CD1c-positive myeloid dendritic cell (primary cell): ENCODE data around the gene ITIH6.
"Not testable (repeated sequence)": the region's sequence is repeated elsewhere in the genome, so short reads cannot be mapped to it uniquely, and the experiment has no call there.

Experiments used
- DNase-seq: peaks from one replicate; pipeline ENCODE4 v3.0.0-alpha.2; 2016; ENCODE audit errors: extremely low spot score

Gene ITIH6

DNA sequence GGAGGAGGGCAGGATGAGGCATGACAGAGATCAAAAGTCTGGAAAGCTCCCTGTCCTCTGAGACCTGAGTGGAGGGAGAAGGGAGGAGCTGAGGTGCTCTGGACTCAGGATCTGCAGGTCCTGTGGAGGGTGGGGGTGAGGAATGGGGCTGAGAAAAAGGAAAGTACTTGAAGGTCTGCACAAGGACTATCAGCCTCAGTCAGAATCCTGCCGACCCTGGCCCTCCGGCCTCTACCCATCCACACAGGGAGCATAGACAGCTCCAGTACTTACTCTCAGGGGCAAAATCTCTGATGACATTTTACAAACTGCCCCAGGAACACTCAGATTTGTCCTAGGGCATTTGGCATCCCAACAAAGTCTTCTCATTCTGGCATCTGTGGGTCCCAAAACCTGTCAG, 991 bp upstream of the ITIH6 start:
- no peak for DNase-seq

DNA sequence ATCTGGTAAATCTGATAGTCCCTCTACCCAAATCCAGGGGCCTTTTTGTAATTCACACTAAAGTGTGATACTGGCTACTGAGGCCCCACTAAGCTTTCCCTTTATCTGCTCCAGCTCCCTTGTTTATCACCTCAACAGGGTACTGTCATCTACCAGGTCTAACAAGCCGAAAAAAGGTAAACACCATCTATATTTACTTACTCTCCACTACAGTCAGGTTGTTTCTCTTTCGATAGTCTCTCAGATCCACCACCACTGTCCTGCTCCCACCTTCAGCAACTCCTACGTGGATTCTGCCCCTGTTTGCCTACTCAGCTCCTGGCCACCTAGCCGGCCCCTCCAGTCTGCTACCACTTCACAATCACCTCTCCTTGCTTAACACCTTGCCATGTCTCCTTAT, 3.3 kb downstream of the ITIH6 start:
- no peak for DNase-seq

DNA sequence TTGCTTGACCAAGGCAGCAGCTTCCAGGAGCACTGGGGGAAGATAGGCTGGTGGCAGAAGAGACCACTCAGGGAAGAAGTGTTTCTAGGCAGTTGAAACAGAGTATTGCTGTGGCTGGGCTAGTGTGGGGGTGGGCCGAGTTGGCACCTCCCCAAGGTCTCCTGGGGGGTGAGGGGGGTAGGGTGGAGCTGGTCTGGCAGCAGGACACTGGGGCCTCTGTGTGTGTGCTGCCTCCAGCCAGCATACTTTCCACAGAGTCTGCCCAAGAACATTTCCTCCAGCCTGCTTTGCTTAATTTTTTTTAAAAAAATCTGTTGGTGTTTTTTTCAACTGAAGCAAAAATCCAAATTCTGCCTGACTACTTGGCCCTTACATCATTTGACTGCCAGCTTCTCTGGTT, 4.0 kb downstream of the ITIH6 start:
- DNase-seq, result no peak

DNA sequence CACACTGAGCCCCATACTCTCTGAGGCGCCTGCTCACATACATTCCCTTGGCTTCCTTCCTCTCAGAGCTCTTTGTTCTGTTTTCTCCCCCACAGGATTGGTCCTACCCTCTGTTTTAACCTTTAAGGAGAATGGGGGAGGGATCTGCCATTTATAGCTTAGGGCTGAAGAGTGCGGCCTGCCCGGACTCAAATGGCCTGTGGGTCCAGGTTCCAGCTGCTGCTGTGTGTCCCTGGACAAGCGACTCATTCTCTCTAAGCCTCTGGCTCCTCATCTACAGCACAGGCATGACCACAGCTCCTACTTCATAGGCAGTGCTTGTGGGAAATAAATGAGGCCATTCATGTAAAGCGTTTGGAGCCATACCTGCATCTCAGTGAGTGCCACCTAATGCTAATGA, 8.7 kb downstream of the ITIH6 start:
- DNase-seq, result not testable (repeated sequence)

DNA sequence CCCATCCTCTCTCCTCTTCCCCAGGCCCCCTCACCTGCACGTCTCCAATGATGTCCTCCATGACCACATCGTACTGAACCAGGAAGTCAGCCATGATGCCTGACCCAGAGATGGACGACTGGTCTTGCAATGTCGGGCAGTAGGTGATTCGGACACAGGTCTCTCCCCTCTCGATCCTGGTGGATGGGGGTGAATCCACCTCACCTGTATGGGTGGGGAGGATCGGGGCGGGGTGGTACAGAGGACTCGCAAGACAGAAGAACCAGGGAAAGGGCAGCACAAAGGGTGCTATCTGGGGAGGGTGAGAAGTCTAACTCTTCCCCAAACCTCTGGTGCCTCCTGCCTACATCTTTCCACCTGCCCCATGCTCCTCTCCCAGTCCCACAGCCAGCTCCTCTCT, 9.6 kb downstream of the ITIH6 start:
- no peak for DNase-seq

DNA sequence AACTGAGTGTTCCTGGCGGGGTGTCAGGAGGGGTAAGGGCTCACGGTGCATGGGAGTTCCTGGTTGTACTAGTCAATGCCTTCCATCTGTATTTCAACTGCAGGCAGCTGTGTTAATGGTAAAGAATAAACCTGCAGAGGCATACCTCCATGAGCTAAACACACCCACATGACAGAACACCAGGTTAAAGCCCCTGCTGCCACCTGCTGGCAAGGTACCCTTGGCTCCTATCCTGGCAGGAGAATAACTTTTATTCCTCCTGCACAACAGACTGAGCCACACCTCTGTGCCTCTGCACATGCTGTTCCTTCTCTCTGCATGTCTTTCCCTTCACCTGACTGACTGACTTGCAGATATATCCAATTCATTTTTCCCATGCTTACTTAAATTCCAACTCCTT, 11.1 kb downstream of the ITIH6 start:
- no peak for DNase-seq

DNA sequence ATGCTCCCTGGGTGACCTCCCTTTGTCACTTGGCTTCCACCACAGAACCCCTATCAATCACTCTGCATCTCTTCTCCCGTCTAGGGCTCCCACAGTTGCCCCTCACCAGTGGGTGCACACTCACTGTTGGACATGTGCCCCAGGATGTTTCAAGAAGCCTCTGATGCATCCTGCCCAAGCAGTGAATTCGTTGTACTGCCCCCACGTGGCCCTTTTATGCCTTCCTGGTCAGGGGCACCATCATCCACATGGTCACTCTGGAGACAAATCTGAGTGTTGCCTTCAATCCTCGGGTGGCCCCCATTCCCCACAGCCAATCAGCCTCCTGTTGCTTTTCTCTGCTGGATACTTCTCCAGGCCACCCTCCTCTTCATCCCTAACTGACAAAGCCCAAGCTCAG, 12.2 kb downstream of the ITIH6 start:
- DNase-seq, result no peak

DNA sequence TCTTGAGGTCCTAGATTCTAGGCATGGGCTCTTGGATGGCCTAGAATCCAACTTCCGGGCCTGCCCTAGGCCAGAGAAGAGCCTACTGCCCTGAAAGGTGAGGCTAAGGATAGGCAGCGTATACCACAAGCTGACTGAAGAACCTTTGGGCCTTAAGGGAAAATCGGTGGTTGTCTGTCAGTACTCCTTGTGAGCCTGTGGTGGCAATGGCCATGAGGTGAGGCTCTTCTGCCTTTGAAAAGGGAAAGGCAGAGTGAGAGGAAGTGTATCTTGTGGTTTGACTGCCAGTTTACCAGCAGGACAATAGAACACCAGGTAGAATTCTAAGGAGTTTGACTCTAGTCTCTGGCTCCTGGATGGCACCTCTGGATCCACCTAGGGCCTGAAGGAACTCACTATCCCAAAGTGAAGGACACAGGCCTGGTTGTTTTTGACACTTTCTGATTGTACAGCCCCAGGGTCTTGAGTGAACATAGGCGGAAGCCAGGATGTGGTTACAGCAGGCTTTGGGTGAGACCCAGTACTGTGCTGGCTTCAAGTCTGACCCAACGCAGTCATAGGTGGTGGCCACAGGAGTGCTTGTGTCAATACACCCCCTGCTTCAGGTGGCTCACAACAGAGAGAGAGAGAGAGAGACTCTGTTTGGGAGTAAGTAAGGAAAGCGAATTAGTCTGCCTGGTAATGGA, 20.9 kb downstream of the ITIH6 start:
- no peak for DNase-seq

DNA sequence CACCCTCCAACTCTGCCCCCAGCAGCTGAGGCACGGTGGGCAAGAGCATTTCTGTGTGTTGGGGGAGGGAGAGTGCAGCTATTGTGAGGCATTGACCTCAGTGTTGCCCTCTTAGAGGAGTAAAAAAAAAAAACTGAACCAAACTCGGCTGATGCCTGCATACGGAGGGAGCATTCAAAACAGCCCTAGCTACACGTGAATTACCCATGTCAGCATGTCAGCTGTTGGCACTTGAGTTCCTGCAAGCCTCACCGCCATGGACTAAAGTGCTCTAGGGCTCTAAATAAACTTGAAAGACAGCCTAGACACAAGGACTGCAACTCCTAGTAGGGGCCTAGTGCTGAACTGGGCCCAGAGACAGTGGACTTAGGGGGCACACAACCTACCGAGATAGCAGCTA, 22.0 kb downstream of the ITIH6 start:
- no peak for DNase-seq

DNA sequence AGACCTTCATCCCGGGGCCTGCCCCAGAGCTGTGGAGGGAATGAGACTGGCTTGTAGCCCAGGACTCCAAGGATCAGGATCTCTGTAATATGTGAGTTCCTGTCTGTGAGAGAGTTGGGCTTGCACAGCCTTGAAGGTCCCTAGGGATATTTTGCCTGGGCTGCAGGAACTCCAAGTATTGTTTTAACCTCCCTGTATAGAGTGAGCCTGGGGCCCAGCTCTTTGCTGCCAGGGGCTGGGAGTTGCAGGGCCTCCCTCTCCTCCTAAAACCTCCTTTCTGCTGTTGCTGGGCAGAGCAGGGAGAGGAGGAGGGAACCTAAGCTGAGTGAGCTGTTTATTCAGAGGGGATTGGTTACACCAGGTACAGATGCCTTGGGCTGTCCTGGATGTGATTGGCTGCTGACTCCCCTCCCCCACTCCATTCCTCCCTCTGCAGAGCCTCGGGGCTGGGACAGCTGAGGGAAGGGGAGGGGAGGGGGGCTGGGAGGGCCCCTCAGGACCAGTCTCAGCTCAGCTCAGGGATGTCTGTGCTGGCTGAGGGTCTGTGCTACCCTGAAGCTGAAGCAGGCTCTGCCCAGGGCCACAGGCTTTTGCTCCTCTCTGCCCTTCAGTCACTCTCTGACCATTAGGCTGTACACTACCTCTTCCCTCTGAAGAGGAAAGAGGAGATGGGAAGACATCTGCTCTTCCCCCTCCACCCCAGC, 23.5 kb downstream of the ITIH6 start:
- not testable (repeated sequence) for DNase-seq

DNA sequence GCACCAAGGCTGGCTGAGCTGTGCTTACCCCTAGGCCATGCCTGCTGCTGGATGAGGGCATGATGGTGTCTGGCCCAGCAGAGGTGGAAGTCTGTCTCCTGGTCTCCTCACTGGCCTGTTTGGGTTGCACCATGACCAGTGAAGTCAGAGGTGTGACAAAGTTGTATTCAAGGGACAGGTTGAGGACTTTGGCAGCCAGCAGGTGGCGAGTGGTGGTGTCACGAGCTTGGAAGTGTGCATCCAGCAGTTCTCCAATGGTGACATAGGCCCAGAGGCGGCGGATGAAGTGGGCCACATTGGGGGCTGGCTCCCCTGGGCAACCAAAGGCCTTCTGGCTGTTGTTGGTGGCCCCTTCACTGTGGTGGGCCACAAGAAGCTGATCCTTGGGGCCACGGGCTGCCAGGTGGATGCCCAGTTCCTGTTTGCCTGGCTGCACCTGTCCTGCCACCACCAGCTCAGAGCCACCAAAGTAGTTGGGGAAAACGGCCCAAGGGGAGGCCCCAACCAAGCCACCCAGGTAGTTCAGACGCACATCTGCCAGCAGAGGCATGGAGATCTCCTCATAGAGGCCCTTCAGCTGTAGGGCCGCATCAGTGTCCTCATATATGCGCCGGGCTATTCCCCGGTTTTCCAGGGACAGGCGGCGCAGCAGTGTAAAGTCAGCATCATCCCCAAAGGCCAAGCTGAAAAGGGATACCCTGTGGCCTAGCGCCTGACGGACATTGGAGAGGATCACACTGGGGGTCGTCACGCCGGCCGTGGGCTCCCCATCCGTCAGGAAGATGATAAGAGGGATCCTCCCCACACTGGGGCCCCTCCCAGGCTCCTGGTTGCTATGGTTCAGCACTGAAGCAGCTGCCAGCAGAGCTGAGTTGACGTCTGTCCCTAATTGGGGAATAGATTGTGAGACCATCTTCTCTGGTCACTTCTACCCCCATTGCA, 39.7 kb downstream of the ITIH6 start:
- DNase-seq, result no peak

DNA sequence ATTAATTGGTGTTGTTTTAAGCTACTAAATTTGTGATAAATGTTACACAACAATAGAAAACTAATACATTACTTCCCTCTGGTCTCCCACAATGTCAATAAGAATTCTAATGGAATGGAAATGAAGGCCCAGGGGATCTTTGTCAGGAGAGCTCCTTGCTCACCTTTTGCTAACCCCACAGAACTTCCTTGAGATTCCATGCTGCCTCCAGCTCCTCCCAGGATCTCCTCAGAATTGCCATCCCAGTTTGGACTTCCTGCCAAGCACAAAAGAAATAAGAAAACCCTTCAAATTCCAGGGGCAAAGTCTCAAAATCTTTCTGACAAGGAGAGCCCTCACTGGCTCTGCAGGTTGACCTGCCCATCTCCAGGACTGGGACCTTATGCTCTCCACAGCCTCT, 43.2 kb downstream of the ITIH6 start:
- no peak for DNase-seq

DNA sequence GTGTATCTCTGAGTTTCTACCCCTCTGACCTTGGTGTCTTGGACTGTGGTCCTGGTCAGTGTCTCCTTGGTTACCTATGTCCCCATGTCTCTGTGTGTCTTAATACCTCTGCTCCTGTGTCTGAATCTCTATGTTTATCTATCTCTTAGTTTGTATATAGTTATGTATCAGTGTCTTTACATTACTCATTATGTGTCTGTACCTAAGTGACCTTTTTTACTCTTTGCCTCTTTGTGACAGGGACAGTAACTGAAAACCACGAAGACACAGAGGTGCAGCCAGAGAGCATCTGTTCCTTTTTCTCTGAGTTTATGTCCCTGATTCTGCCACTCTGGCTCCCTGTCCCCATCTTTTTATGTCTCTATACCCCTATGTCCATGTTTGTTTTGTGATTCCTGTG, 49.4 kb downstream of the ITIH6 start:
- no peak for DNase-seq

DNA sequence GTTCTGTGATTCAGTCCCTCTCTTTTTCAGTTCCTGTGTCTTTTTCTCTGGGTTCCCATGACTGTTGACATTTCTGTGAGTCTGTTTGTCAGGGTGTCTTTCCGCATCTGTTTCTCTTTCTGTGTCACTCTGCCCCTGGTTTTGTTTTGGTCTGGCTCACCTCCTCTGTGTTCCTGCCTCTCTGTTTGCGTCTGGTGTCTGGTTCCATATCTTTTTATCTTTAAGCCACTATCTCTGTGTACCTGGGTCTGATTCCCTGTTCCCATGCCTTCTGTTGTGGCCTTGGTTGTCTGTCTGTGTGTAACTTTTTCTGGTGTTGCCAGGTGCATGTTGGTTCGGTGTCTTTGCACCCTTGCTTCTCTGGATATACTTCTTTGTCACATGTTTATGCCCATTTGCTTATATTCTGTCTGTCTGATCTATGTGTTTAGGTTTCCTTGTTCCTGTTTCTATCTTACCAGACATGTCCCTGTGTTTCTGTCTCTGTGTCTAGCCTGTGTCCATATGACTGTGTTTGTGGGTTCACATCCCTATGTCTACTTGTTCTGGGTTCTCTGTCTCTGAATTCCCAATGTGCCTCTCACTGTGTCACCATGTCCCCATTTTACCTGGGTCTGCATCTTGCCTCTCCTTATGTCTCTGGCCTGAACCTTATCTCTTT, 50.2 kb downstream of the ITIH6 start:
- no peak for DNase-seq

DNA sequence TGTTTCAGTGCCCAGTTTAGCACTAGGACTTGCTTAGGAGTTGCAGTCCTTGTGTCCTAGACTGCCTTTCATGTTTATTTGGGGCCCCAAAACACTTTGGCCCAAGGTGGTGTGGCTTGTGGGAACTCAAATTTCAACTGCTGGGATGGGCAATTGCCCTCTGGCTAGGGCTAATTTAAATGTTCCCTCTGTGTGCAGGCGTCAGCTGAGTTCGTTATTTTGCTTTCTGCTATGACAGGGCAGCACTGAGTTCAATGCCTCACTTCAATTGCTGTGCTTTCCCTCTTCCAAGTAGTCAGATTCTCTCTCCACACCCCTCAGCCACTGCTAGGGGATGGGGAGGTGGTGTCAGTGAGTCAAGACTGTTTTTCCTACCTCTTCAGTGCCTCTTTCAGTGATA, 51.1 kb downstream of the ITIH6 start:
- DNase-seq, result no peak

DNA sequence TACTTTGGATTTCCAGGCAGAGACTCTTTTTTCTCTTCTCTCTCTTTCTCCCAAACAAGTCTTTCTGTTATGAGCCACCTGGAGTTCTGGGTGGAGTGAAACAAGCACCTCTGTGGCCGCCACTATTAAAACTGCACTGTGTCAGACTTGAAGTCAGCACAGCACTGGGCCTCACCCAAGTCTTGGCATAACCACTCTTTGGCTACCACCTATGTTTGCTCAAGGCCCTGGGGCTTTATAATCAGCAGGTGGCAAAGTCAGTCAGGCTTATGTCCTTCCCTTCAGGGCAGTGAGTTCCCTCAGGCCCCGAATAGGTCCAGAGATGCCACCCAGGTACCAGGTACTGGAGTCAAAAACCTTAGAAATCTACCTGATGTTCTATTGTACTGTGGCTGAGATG, 52.4 kb downstream of the ITIH6 start:
- no peak for DNase-seq

DNA sequence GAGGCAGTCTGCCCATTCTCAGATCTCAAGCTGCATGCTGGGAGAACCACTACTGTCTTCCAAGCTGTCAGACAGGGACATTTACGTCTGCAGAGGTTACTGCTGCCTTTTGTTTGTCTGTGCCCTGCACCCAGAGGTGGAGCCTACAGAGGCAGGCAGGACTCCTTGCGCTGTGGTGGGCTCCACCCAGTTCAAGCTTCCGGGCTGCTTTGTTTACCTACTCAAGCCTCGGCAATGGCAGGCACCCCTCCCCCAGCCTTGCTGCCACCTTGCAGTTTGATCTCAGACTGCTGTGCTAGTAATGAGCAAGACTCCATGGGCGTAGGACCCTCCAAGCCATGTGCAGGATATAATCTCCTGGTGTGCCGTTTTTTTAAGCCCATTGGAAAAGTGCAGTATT, 59.5 kb downstream of the ITIH6 start:
- DNase-seq, result not testable (repeated sequence)

DNA sequence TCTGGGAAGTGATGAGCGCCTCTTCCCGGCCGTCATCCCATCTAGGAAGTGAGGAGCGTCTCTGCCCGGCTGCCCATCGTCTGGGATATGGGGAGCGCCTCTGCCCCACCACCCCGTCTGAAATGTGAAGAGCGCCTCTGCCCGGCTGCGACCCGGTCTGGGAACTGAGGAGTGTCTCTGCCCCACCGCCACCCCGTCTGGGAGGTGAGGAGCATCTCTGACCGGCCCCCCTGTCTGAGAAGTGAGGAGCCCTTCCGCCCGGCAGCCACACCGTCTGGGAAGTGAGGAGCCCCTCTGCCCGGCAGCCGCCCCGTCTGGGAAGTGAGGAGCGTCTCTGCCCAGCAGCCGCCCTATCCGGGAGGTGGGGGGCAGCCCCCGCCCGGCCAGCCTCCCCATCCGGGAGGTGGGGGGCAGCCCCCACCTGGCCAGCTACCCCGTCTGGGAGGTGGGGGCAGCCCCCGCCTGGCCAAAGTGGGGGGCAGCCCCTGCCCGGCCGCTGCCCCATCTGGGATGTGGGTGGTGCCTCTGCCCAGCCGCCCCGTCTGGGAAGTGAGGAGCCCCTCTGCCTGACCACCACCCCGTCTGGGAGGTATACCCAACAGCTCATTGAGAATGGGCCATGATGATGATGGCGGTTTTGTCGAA, 61.6 kb downstream of the ITIH6 start:
- not testable (repeated sequence) for DNase-seq

DNA sequence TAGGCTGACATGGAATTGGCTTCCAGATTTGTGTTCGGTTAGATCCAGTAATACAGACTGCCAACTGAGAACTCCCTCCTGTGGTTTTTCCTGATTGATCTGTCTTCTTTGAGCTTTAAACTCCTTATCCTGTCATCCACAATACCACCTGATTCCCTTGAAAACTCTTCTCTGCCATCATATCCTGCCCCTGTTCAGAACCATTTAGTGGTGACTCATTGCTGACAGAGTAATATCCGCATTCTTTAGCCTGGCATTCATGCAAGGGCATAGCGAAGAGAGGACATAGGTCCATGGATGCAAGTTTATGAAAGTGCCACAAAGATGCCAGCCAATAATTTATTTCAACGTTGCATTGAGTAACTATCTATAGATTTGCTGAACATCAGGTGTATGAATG, 76.6 kb downstream of the ITIH6 start:
- no peak for DNase-seq

DNA sequence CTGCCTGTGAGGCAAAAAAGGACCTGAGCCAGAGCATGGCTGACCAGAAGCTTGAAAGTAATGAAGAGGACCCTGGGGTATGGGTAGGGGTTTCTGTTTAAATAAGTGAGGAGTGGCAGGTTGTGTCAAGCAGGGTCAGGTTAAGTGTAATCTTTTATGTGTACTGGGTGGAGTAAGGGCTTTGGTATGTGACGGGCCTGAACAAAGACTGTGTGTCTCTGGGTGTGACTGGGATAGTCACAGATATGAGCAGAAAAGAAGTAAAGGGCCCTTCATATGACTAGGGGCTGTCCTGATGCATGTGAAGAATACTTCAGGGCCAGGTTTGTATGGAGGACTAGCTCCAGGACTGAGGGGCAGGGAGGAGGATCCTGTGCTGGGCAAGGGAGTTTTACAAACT, 82.4 kb downstream of the ITIH6 start:
- no peak for DNase-seq

DNA sequence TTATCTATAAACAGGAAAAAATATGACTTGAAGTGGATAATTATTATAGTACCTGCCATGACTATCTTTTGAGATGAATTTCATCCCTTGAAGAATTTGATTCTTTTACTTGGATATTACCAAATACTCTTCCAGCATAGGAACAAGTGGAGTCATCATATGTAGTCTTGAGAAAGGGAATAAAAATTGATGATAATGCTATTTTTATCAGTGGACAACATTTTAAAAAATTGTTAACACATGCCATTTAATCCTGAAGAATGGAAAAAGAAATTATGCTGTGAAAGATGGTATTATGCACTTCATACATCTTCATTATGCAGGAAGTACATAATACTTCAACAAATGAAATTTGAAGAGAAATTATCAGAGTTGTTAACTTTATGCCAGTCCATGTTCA, 83.6 kb downstream of the ITIH6 start:
- no peak for DNase-seq

DNA sequence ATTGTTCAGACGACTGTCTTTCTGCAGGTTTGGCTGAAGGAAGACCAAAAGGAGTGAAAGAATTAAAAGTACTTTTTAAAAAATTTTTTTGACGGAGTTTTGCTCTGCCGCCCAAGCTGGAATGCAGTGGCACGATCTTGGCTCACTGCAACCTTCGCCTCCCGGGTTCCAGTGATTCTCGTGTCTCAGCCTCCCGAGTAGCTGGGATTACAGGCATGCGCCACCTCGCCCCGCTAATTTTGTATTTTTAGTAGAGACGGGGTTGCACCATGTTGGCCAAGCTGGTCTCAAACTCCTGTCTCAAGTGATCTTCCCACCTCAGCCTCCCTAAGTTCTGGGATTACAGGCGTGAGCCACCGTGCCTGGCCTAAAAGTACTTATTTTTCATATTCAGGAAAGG, 86.3 kb downstream of the ITIH6 start:
- DNase-seq, result no peak
